HG02852 (cell line): Measurements from ENCODE around the gene MT1B.
"Not testable (repeated sequence)": the region's sequence is repeated elsewhere in the genome, so short reads cannot be mapped to it uniquely, and the experiment has no call there.

ENCODE experiments used
- ATAC-seq: cut with Tn5 transposase; IDR thresholded peaks from one replicate; pipeline ENCODE4 v1.9.1; 2021; ENCODE audit warnings: mild to moderate bottlenecking, moderate library complexity; ENCODE audit not compliant: unreplicated experiment

MT1B gene

DNA sequence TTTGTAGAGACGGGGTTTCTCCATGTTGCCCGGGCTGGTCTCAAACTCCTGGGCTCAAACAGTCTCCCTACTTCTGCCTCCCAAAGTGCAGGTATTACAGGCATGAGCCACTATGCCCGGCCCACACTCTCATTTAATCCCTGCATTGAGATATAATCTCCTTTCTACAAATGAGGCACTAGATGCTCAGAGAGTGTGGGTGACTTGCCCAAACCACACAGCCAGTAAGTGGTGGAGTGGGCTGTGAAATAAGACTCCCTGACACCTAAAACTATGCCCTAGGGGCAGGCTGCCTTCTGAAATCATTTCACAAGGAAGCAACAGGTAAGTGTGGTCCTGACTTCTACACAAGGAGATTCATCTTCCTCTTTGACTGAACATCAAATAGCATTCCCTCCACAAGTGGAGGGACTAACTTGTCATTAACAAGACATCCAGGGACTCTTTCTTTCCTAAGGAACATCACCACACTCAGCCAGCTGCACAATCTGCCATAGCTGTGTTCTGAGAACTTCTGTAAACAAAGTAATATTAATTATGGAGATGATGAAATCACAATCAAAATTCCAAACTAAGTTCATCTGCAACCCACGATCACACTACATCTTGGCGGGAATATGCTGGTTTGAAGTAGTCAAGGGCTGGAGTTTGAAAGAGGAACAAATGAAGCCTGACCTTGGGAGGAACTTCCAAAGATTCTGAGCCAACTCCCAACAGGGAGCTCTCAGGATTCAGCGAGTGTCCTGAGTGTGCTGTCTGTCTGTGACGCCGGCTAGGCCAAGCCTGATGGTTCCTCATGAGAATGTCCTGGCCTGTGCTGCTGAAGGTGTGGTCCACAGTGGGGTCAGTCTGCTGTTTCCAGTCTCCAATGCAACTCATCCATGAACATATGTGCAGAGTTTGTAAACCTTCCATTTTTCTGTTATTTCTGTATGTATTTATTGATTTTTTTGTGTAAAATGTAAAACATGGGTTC, 13.9 kb downstream of the MT1B start:
- not testable (repeated sequence) for ATAC-seq

DNA sequence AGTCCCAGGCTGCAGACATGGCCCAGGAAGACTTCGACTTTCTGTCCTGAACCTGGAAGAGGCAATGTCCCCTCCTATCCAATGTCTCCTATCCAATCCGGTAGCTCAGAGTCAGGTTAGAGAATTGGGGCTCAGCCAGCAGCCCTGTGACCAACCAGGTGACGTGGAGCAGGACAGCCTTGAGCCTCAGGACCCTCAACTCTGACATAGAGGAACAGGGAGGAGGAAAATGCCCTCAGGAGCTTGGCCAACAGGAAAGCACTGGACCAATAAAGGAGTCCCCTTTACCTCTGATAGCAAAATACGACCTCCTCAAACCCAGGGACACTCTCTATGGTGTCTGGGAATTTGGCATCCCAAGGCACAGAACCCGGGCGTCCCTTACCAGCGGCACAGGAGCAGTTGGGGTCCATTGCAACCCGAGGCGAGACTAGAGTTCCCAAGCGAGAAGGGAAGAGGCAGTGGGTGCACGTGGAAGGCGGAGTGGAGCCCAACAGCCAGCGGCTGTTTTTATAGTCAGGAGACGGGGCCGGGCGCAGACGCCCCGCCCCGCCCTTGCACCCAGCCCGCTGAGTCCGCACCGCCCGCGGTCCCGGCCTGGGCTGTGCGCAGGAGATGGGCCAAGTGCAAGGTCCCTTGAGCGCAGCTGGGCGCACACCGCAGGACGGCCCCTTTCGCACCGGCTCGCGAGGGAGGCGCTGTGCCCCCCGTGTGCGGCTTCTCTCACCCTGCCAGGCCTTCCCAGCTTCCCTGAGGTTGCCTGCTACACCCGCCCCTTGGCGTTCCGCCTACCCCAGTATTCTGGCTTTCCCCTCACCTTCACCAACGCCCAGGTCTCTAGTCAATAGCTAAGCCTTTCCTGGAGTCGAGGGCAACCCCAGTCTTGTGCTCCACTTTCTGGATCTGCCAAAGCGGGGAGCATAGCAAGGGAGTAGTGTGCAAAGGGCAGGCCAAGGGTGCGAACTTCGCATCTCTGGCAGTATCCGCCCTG, 16.2 kb downstream of the MT1B start, which contains the start of gene MT1G:
Gene MT1G, minus strand, starts transcription at position 485 of the 991 bp plus-strand sequence. Its CDS starts 72 bp downstream, at position 413.
- ATAC-seq = no peak

DNA sequence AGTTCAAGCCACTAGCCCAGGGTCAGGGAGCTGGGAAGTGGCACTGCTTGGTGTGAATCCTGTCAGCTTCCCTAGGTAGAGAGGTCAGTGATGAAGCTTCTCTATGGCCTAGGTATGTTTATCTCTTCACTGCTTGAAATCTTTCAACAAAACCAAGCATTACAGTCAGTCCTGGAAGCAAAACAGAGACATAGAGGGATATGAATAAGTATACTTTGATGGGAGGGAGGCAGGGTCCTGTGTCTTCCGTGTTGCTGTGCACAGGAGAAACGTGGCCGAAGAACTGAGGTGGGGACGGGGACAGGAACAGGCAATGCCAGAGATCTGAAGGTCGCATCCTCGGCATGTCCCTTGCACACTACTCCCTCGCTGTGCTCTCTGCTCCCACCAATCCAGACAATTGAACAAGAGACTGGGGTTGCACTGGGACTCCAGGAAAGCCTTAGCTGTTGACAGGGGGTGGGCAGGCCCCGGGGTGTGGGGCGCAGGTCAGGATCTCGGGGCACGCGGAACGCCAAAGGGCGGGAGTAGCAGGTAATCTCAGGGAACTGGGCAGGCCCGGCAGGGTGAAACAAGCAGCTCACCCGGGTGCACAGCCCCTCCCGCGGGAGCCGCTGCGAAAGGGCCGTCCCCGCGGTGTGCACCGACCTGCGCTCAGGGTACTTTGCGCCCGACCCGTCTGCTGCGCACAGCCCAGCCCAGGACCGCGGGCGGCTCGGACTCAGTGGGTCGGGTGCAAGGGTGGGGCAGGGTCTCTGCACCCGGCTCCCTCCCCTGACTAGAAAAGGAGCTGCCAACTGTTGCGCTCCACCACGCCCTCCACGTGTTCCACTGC, 17.5 kb downstream of the MT1B start, which contains the start of gene MT1H:
Gene MT1H, plus strand, starts transcription at position 810 of the 835 bp plus-strand sequence. CDS start 71 bp downstream, outside the sequence.
- no peak for ATAC-seq

DNA sequence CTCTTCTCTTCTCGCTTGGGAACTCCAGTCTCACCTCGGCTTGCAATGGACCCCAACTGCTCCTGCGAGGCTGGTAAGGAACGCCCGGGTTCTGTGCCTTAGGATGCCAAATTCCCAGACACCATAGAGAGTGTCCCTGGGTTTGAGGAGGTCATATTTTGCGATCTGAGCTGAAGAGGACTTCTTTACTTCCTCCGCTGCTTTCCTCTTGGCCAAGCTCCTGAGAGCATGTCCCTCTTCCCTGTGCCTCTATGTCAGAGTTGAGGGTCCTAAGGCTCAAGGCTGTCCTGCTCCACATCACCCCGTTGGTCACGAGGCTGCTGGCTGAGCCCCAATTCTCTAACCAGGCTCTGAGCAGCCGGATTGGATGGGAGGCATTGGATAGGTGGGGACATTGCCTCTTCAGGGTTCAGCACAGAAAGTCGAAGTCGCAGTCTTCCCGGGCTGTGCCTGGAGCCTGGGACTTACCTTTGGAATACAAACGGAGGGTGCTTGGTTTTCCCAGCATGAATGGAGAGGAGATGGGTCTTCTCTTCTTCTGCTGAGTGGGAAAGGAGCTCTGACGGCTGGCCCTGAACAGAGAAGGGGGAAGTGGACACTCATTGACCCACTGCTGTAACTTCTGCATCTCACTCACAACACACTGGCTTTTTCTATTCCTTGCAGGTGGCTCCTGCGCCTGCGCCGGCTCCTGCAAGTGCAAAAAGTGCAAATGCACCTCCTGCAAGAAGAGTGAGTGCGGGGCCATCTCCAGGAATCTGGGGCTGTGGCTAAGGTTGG, 18.3 kb downstream of the MT1B start:
- ATAC-seq = no peak

DNA sequence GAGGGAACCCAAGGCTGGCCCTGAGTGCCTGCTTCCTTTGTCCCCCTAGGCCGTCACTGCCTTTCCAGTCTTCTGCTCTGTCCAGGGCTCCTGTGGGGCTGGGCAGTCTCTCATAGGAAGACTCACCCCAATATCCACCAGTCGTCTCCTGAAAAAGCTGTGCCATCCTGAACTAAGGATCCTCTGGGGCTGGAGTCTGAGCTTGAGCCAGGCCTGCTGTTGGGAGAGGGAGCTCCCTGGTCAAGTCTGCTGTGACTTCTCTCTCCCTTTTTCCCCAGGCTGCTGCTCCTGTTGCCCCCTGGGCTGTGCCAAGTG, 18.9 kb downstream of the MT1B start:
- ATAC-seq = no peak

DNA sequence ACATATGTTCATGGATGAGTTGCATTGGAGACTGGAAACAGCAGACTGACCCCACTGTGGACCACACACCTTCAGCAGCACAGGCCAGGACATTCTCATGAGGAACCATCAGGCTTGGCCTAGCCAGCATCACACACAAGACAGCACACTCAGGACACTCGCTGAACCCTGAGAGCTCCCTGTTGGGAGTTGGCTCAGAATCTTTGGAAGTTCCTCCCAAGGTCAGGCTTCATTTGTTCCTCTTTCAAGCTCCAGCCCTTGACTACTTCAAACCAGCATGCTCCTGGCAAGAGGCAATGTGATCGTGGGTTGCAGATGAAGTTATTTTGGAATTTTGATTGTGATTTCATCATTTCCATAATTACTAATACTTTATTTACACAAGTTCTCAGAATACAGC, 20.0 kb downstream of the MT1B start:
- not testable (repeated sequence) for ATAC-seq

DNA sequence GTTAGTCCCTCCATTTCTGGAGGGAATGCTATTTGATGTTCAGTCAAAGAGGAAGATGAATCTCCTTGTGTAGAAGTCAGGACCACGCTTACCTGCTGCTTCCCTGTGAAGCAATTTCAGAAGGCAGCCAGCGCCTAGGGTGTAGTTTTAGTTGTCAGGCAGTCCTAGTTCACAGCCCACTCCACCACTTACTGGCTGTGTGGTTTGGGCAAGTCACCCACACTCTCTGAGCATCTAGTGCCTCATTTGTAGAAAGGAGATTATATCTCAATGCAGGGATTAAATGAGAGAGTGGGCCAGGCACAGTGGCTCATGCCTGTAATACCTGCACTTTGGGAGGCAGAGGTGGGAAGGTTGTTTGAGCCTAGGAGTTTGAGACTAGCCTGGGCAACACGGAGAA, 20.5 kb downstream of the MT1B start:
- ATAC-seq = not testable (repeated sequence)

DNA sequence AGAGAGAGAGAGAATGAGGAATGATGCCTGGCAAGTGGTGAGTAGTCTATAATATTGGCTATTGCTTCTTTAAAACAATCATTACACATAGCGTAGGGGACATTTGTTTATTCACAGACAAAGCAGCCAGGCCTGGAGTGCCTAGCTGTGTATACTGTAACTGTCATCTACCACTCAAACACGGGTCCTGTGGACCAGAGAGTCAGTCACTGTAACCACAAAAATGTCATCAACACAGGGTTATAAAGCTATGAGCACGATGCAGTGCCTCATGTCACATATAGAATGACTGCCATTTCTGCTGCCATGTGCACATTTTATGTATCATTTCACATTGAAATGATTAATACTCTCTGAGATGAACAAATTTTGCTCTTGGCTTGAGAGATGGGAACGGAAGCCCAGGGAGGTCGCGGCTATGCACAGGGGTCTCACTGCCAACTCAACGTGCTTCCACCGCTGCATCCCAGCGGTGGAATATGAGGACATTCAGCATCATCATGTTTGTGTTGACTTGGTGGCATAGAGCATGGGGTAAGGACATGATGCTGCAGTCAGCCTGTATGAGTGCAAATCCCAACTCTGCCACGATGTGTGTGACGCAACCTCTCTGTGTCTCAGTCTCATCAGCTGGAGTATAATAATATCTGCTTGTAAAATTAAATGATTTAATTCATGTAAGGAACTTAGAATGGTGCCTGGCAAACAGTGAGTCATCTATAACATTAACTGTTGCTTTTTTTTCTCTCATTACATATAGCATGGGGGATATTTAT, 21.3 kb downstream of the MT1B start:
- ATAC-seq = no peak

DNA sequence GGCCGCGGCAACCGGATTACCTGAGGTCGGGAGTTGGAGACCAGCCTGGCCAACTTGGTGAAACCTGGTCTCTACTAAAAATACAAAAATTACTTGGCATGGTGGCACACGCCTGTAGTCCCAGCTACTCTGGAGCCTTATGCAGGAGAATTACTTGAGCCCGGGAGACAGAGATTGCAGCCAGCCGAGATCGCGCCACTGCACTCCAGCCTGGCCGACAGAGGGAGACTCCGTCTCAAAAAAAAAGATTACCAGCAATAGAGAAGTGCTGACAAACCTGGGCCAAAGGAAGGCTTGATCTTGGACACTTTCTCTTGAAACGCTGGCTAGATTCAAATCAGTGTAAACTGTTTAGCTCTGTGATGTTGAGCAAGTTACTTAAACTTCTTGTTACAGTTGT, 22.2 kb downstream of the MT1B start:
- no peak for ATAC-seq

DNA sequence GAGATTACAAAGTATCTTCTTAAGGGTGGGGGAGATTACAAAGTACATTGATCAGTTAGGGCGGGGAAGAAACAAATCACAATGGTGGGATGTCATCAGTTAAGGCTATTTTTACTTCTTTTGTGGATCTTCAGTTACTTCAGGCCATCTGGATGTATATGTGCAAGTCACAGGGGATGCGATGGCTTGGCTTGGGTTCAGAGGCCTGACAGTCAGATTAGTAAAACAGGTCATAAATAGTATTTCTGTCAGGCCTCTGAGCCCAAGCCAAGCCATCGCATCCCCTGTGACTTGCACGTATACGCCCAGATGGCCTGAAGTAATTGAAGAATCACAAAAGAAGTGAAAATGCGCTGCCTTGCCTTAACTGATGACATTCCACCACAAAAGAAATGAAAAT, 22.9 kb downstream of the MT1B start:
- not testable (repeated sequence) for ATAC-seq

DNA sequence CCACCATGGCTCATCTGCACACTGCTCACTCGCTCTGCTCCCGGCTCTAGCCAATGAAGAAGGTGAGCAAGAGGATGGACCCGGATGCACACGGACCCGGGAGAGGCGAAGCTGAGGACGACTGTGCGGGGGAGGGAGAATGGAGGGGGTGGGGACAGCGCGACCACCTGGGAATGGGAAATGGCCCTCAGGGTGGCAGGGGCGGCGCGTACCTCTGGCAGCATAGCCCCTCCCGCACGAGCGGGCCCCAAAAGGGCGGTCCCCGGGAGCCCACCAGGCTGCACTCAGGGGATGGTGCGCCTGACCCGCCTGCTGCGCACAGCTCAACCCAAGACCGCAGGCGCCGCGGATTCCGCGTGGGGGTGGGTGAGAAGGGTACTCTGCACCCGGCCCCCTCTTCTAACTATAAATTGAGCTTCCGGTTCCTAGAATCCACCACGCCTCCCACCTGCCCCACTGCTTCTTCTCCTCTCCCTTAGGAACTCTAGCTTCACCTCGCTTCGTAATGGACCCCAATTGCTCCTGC, 24.1 kb downstream of the MT1B start:
- no peak for ATAC-seq

DNA sequence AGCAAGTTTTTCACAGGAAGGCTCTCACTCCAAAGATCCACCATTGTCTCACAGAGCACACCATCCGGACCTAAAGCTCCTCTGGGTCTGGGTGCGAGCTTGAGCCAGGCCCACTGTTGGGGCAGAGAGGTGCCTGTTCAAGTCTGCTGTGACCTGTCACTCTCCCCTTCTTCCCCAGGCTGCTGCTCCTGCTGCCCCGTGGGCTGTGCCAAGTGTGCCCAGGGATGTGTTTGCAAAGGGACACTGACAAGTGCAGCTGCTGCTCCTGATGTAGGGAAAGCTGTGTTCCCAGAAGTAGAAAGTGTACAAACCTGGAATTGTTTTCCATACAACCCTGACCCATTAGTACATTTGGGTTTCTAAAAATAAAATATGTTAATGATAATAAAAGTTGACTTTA, 25.8 kb downstream of the MT1B start:
- no peak for ATAC-seq

DNA sequence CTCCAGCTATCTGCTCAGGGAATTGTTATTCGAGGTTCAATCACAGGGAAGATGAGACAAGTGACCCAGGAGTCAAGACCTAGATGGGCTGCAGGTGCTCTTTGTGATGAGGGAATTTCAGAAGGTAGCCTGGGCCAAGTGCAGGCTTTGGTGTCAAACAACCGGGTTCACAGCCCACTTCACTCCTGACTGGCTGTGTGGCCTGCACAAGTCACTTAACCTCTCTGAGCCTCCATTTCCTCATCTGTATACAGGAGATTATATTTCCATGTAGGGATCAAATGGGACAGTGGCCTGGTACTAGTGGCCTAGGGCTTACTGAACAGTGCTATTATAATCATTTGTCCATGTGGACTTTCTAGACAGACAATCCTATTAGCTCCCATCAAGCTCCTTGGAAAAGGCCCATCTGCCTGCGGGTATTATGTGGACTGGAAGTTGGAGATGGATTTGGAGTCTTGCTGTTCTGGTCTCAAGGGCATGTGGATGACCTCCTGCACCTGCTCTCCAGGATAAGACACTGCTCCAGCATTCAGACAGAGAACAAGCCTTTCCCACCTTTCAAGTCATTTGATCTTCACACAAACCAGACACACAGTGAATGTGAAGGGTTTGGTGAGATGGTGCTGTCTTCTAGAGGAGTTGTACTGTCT, 27.5 kb downstream of the MT1B start:
- ATAC-seq = no peak

DNA sequence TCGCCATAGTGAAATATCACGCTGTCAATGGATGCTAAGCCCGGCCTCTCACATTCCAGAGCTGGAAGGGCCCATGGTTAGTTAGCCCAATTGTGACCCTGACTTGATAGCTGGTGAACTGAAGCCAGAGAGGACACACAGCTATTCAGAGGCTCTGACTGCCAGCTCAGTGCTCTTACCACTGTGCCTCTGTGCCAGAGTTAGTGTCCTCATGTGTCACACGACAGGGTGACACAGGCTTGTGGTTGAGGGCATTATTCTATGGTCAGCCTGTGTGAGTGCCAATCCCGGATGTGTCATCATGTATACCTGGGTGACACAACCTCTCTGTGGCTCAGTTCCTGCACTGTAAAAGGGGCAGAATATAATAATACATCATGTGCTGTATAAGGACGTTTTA, 28.1 kb downstream of the MT1B start:
- no peak for ATAC-seq

DNA sequence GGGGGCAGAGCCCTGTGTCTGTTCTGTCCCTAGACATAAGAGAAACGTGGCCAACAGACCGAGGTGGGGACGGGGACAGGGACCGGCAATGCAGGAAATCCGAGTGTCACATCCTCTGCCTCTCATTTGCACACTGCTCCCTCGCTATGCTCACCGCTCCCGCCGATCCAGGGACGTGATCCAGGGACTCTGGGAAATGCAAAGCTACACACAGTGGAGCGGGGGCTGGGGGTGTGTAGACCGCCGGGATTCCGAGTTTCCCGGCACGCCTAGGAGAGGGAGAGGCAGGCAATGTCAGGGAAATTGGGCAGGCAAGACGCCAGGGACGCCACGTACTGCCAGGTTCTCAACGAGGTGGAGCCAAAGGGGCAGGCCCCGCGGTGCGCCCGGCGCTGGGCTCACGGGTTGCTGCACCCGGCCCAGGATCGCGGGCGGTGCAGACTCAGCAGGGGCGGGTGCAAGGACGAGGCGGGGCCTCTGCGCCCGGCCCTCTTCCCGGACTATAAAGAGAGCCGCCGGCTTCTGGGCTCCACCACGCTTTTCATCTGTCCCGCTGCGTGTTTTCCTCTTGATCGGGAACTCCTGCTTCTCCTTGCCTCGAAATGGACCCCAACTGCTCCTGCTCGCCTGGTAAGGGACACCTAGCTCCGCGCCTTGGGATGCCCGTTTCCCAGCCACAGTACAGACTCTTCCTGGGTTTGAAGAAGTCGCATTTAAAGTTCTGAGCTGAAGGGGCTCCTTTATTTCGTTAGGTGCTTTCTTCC, 30.4 kb downstream of the MT1B start, which contains the start of gene MT1X:
Gene MT1X, plus strand, starts transcription at position 532 of the 764 bp plus-strand sequence. Its CDS starts 71 bp downstream, at position 603.
- peak; percentile 98 for ATAC-seq

DNA sequence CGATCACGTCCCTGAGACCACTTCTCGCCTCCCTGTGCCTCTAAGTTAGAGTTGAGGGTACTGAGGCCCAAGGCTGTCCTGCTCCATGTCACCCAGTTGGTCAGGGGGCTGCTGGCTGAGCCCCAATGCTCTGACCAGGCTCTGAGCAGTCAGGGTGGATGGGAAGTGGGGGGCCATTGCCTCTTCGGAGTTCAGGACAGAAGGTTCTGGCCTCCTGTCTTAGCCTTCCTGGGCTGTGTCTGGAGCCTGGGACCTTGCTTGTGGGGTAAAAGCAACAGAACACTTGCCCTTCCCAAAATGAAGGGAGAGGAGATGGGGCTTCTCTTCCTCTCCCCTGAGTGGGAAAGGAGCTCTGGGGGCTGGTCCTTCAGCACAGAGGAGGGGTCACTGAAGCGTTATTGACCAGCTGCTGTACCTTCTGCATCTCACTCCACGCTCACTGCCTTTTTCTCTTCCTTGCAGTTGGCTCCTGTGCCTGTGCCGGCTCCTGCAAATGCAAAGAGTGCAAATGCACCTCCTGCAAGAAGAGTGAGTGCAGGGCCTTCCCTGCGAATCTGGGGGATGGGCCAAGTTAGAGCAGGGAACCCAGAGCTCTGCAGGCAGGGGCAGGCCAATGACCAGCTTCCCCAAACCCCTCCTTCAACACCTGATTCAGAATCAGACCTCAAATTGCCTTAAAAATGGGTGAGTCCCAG, 31.2 kb downstream of the MT1B start:
- ATAC-seq = peak; percentile 7
